GM12891 (cell line): ENCODE results near the gene GREB1.

Experiments used
- POLR2A ChIP-seq: IDR thresholded peaks from 2 replicates; pipeline ENCODE4 v1.6.1; 2011; ENCODE audit warnings: low read depth, low read length, control low read depth
- POLR2AphosphoS5 ChIP-seq: IDR thresholded peaks from 2 replicates; pipeline ENCODE4 v1.6.1; 2011; ENCODE audit warnings: low read depth, low read length, control low read depth

- TF ChIP-seq POLR2A (no peak), POLR2AphosphoS5 (no peak)
Measured at GRCh38 chr2:11534071-11534745, 363 bp downstream of the GREB1 start.
